ENCODE data around the gene ITGA3. TPM values are rescaled to one million over a fixed set of nuclear protein-coding genes. Genes with fewer than 3 reads are reported as not detected.
A peak's percentile ranks its signal among the peaks of the same experiment; 100 is the strongest.

The ITGA3 gene
- total RNA-seq, 1 experiment from 2014 or later, result 22.5 TPM

DNA sequence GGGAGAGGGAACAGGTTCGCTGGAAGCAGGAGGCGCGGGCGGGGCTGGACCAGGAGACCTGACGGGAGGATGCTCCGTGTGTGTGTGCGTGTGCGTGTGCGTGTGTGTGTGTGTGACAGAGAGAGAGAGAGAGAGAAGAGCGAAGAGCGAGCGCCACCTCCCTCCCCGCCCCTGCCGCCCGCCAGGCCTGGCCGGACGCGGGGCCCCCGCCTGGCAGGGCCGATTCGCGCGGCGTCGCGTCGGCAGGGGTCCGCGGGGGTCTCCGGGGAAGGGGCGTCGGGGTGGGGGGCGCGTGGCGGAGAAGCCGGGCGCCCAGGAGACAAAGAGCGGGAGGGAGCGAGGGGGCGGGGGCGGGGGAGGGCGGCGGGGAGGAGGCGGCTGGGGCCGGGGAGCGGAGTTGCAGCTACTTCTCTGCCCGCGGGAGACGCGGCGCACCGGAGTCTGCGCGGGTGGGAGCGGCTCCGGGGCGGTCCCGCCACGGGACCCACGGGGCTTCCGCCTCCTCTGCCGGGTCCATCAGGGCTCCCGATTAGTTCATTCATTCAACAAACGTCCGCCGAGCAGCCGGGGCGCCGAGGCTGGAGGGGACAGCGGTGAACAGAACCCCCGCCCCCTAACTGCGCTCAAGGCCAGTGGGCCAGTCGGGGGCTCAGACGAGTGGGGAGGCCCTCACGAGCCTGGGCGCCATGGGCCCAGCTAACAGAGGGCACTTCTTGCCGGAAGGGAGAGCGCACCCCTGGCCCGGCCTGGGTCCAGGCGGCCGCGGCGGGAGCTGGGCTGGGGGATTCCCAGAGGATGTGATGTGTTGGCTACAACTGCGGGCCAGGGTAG, 74.0 kb downstream of the ITGA3 start, which contains the start of gene SAMD14:
SAMD14 (minus strand) TSS at position 433 of the 831 bp plus-strand sequence. CDS start 5,201 bp downstream, outside the sequence.
- H3K27ac ChIP-seq (ENCODE audit: insufficient read length, low read depth, low read length), result no peak within 1 kb of the TSS

More for the DNA sequence above, 74.0 kb downstream of the ITGA3 start, which contains the start of gene SAMD14:
- TF ChIP-seq, protein P1, sequence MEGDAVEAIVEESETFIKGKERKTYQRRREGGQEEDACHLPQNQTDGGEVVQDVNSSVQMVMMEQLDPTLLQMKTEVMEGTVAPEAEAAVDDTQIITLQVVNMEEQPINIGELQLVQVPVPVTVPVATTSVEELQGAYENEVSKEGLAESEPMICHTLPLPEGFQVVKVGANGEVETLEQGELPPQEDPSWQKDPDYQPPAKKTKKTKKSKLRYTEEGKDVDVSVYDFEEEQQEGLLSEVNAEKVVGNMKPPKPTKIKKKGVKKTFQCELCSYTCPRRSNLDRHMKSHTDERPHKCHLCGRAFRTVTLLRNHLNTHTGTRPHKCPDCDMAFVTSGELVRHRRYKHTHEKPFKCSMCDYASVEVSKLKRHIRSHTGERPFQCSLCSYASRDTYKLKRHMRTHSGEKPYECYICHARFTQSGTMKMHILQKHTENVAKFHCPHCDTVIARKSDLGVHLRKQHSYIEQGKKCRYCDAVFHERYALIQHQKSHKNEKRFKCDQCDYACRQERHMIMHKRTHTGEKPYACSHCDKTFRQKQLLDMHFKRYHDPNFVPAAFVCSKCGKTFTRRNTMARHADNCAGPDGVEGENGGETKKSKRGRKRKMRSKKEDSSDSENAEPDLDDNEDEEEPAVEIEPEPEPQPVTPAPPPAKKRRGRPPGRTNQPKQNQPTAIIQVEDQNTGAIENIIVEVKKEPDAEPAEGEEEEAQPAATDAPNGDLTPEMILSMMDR (conservative IDR thresholded peaks at IDR 0.05), result no peak
- no peak within 1 kb of the TSS for H2BK12ac ChIP-seq (ENCODE audit: insufficient read length, low read depth, low read length)
- no peaks in the 10 kb centered on the region for H3K9me3 ChIP-seq (ENCODE audit: control insufficient read depth, low read depth, low read length)
- peak within 1 kb of the TSS; percentile 66; the same call in 1 of the 2 replicates for H3K14ac ChIP-seq (ENCODE audit: insufficient read depth, low read length)
- Mint-ChIP-seq H3K27me3 (ENCODE audit: low read depth) (peaks cover 42% of the 10 kb centered on the region), H3K36me3 (ENCODE audit: insufficient read depth in 1 of 3, low read depth in 3 of 3) (no peaks in the 10 kb centered on the region; a peak in 2 of 7 replicates), H3K4me1 (peaks cover 32 to 61% of the 10 kb centered on the region in 2 experiments), H3K4me3 (peak within 1 kb of the TSS; percentile 83 to 93), H3K27ac (no peak within 1 kb of the TSS), H3K9me3 (no peaks in the 10 kb centered on the region; a peak in 1 of 5 replicates)
- no peaks in the 10 kb centered on the region for H4K20me1 ChIP-seq (ENCODE audit: control insufficient read depth, insufficient read depth, insufficient read length)
- H3K4me2 ChIP-seq (ENCODE audit: insufficient read depth, insufficient read length, low read length), result peak within 1 kb of the TSS; percentile 82
- H4K8ac ChIP-seq (replicated peaks; ENCODE audit: insufficient read length, low read depth, low read length), result no peak within 1 kb of the TSS
- H3K23me2 ChIP-seq (ENCODE audit: insufficient read length, low read depth, low read length, poor library complexity, severe bottlenecking), result peaks cover 12% of the 10 kb centered on the region
- no peaks in the 10 kb centered on the region for H3K79me1 ChIP-seq (ENCODE audit: insufficient read depth, low read depth, low read length, poor library complexity, severe bottlenecking)
- no peak within 1 kb of the TSS for H3T11ph ChIP-seq (ENCODE audit: low read length)
- peaks cover 5% of the 10 kb centered on the region; the same call in 1 of the 2 replicates for H3K4me1 ChIP-seq (ENCODE audit: insufficient read depth, low read length)
- no peak within 1 kb of the TSS for H3K9ac ChIP-seq (ENCODE audit: extremely low read depth, insufficient read length, low read length)
- H2BK20ac ChIP-seq (ENCODE audit: low read depth, low read length, poor library complexity, severe bottlenecking), result no peak within 1 kb of the TSS
- H2BK5ac ChIP-seq (ENCODE audit: insufficient read length, low read length), result no peak within 1 kb of the TSS
- H2BK15ac ChIP-seq (ENCODE audit: low read depth, low read length), result no peak within 1 kb of the TSS
- no peak within 1 kb of the TSS for H2AK5ac ChIP-seq (ENCODE audit: insufficient read length, low read length)
- no peak within 1 kb of the TSS for H2AFZ ChIP-seq (ENCODE audit: low read length)
- no peak within 1 kb of the TSS for H2BK120ac ChIP-seq (ENCODE audit: low read depth, low read length, poor library complexity, severe bottlenecking)
- no peak within 1 kb of the TSS for H3K4ac ChIP-seq (ENCODE audit: low read depth, low read length)
- H3K56ac ChIP-seq (ENCODE audit: insufficient read length, low read depth, low read length), result no peak within 1 kb of the TSS
- no peaks in the 10 kb centered on the region; the same call in 1 of the 2 replicates for H3K27me3 ChIP-seq (ENCODE audit: insufficient read depth, low read length)
- no peak within 1 kb of the TSS for H4K91ac ChIP-seq (ENCODE audit: insufficient read length, low read depth, low read length)
- no peak within 1 kb of the TSS for H3K18ac ChIP-seq (ENCODE audit: insufficient read length, low read depth, low read length)
- no peak within 1 kb of the TSS for H4K5ac ChIP-seq (ENCODE audit: insufficient read length, low read depth, low read length)
- no peak within 1 kb of the TSS for H3K23ac ChIP-seq (ENCODE audit: insufficient read length, low read depth, low read length)
- DNase-seq, result peak; percentile 60
- H3K79me2 ChIP-seq (ENCODE audit: insufficient read depth, low read length), result no peaks in the 10 kb centered on the region
- WGBS (ENCODE audit: extremely low coverage, insufficient read length, low lambda C conversion rate), result no CpG with 5 or more reads among the region's 84 CpGs
